RWPE1 (cell line): ENCODE results near the gene CBX2.

Source experiments
- CTCF ChIA-PET: fragments of 350-600 bp; sonication (Branson Sonifier 250); formaldehyde crosslinking; extraction: SDS; loops from one replicate; lab custom pipeline; 2021; lab: Yijun Ruan, JAX
- POLR2A ChIA-PET: fragments of 400-600 bp; formaldehyde crosslinking; extraction: SDS; loops from one replicate; lab custom pipeline; 2020; ENCODE audit warnings: antibody characterized with exemption; ENCODE audit not compliant: low non-redundant PET; lab: Yijun Ruan, JAX
- DNase-seq: peaks from one replicate; pipeline ENCODE4 v3.0.0; 2012; ENCODE audit warnings: low spot score
- H3K27ac ChIP-seq: fragments of 450-650 bp; 2 replicates; pipeline ENCODE4 v1.5.1; 2017
- TF ChIP-seq, protein P1 (sequence below): fragments of 450-650 bp; conservative IDR thresholded peaks from 2 replicates; pipeline ENCODE4 v1.5.1; 2017; ENCODE audit warnings: low read depth, mild to moderate bottlenecking

CBX2 gene

DNA sequence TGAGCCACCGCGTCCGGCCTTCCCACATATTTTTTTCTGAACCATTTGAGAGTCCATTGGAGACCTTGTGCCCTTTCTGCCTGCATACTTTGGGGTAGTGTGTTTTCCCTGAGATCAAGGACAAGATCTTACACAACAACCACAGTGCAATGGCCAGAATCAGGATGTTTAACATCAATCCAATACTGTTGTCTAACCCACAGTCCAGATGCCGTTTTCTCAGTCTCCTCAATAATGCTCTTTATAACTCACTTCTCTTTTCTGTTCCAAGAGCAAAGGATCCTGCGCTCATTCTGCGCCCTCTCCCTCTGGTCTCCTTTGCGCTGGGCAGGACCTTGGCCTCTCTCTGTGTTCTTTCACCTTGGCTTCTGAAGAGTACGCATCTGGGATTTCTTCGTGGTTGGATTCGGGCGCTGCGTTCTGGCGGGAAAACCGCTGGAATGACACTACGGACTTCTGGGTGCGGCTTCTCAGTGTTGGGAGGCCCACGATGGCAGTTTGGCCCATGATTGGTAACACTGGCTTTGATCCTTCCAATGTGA lies 44.7 kb downstream of the CBX2 start:
- CTCF ChIA-PET: interaction anchor here (0.7 kb wide), 1 partner anchor 46 kb away, joined by 4 read pairs; no protein-coding TSS in a partner anchor
- no peak overlapping the region for H3K27ac ChIP-seq
- POLR2A ChIA-PET: no interaction called here
- TF ChIP-seq, protein P1, sequence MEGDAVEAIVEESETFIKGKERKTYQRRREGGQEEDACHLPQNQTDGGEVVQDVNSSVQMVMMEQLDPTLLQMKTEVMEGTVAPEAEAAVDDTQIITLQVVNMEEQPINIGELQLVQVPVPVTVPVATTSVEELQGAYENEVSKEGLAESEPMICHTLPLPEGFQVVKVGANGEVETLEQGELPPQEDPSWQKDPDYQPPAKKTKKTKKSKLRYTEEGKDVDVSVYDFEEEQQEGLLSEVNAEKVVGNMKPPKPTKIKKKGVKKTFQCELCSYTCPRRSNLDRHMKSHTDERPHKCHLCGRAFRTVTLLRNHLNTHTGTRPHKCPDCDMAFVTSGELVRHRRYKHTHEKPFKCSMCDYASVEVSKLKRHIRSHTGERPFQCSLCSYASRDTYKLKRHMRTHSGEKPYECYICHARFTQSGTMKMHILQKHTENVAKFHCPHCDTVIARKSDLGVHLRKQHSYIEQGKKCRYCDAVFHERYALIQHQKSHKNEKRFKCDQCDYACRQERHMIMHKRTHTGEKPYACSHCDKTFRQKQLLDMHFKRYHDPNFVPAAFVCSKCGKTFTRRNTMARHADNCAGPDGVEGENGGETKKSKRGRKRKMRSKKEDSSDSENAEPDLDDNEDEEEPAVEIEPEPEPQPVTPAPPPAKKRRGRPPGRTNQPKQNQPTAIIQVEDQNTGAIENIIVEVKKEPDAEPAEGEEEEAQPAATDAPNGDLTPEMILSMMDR: no peak
- no peak for DNase-seq

DNA sequence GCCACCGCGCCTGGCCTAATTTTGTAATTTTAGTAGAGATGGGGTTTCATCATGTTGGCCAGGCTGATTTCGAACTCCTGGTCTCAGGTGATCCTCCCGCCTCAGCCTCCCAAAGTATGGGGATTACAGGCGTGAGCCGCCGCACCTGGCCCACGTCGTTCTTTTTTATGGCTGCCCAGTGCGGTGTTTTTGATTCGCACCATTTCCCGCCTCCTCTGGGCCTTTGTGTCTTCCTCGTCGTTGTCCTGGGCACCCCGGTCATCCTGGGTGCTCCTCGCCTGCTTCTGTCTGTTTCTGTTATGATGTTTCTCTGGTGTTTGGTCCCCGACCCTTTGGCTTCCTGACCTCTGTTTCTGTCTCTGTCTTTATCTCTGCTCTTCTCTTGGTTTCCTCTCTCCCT lies 46.3 kb downstream of the CBX2 start:
- TF ChIP-seq, protein P1: no peak
- no peak overlapping the region for H3K27ac ChIP-seq
- no peak for DNase-seq
- ChIA-PET POLR2A (interaction anchor here (0.8 kb wide), 1 partner anchor 12 kb away, joined by 3 read pairs; no protein-coding TSS in a partner anchor), CTCF (interaction anchor here (1.0 kb wide), 1 partner anchor 11 kb away, joined by 6 read pairs; no protein-coding TSS in a partner anchor)

DNA sequence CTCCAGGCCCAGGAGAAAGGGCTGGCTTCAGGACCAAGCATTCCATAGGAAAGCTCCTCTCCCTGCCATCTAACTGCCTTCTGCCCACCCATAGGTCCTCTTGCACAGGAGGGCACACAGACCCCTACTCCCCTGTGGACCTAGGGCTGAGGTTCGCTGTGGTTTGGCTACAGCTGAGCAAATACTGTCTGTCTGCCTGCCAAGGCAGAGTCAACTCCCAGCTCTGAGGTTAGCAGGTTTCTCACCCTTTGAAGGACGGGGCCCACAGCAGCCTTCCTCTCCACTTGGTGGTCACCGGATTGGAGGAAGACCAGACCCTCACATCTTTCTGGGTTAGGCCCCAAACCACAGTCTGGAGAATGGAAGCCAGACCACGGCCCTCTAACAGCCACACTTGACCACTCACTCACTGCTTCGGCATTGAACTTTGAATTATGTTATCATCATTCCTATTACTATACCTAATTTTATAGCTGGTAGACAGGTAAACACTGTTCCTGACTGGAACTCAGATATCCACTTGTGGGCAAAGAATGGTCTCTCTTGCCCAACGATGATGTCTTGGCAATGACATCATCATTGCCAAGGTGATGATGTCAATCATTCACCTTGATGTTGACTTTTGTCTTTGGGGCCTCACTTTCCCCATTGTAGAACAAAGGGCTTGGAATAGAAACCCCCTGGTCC lies 47.1 kb downstream of the CBX2 start:
- TF ChIP-seq, protein P1: no peak
- ChIA-PET POLR2A (interaction anchor here (0.8 kb wide), 1 partner anchor 12 kb away, joined by 3 read pairs; no protein-coding TSS in a partner anchor), CTCF (interaction anchor here (1.0 kb wide), 1 partner anchor 10 kb away, joined by 6 read pairs; no protein-coding TSS in a partner anchor)
- H3K27ac ChIP-seq: no peak overlapping the region
- no peak for DNase-seq

DNA sequence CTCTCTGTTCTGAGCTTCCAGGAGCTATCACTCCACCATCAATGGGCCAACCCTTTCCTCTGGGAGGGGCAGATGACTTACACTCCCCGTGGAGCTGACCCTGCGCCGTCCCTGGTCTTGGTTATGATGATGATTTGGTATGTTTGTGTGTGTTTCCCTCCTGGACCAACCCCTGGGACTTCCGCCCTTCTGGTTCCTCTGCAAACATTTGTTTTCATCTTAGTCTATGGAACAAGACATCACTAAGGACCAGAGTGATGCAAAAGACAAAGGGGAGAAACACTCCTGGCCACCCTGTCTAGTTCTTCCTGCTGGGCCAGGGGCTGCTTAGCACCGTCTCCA lies 47.6 kb downstream of the CBX2 start:
- DNase-seq: no peak

DNA sequence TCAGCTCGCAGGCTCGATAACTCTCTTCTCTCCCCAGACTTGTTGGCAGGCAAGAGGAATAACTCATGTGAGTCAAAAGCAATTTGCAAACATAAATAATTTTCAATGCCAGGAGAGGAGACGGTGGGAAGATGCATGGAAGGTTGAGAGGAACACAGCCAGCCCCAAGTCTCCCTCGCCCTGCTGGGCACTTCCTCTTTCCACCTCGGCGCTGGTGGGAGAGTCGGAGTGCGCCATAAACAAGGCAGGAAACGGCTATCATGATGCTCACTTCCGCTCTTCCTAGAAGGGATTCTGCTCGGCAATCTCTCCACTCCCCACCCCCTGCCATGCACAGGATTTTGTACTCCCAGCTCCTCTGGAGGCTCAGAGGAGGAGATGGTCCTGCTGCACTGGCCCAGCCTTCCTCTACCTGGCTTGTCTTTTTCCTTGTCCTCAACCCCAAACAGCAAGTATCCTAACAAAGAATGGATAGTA lies 48.3 kb downstream of the CBX2 start:
- no peak overlapping the region for H3K27ac ChIP-seq
- TF ChIP-seq, protein P1: no peak
- ChIA-PET POLR2A (no interaction called here), CTCF (no interaction called here)
- DNase-seq: no peak

More for the DNA sequence above, 47.6 kb downstream of the CBX2 start:
- TF ChIP-seq, protein P1: no peak
- H3K27ac ChIP-seq: no peak overlapping the region
- ChIA-PET CTCF (no interaction called here), POLR2A (no interaction called here)

DNA sequence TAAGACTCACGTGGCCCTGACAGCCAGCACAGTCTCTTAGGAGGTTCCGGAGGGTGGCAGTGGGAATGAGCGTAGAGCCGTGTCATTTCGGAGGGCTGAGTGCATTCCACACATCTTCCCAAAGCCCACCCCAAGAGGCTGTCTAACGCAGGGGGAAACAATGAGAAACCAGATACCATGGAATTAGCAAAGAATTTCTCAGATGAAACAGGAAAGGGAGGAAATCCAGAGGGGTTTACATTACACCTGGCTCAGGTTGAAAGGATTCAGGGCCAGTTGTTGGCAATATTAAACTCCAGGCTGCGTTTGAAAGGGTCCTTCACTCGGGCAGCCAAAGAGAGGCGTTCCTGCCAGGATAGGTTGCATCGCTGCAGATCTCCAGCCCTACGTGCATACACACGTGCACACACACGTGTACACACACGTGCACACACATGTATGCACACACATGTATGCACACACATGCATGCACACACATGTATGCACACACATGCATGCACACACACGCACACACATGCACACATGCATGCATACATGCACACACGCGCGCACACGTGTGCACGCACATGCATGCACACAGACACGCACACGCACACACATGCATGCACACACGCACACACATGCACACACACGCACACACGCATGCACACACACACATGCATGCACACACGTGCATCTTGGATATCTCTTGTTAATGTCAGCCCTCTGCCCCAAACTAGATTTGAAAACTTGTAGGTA lies 49.1 kb downstream of the CBX2 start:
- no peak overlapping the region for H3K27ac ChIP-seq
- no peak for DNase-seq
- ChIA-PET POLR2A (no interaction called here), CTCF (no interaction called here)
- TF ChIP-seq, protein P1: no peak
